DMS114 treated with DMSO at 0.1 percent for 48 hours (cell line): Measurements from ENCODE around the gene MTFR2.

Experiments
- DNase-seq: peaks from one replicate; lab custom pipeline; 2025; ENCODE audit not compliant: unreplicated experiment; lab: John Stamatoyannopoulos, UW

Gene MTFR2

DNA sequence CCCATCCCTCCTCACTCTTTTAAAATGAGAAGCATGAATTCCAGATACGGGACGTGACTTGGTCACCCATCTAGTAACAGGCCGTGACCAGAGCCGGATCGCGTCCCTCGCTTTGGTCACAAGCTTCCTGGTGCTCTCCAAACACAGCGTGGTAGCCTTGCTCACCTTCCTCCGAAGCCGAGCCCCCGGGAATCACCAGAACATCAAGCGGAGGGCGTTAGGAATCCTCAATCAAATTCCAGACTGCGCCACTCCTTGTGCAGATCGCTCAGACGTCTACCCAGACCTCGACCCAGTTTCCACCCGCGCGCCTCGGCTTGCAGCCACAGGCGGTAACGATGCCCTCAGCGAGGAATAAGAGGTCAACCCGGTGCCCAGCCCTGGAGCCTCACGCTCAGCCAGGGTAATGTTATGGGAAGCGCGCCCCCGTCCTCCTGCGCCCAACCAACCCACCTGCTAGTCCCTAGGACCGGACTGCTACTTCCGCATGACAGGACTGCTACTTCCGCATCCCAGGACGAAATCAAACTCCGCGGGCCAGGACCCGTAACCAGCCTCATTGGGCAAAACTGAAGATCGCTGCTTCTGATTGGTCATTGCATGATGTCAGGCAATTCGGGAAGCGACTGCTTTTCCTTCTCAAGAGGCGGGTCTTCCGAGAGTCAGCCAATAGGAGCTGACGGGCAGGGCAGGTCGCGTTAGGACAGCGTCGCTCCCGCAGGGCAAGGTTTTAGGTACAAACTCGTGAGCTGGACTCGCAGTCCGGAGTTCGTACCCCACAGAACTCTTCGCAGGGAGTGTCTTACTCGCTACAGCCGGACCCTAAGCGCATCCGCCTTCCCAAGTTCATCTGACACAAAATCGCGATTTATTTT lies at the start of gene MTFR2:
TSS of gene MTFR2 (minus strand) at position 501 of the 875 bp plus-strand sequence. CDS start 1,212 bp downstream, outside the sequence.
- peak; percentile 80 for DNase-seq

DNA sequence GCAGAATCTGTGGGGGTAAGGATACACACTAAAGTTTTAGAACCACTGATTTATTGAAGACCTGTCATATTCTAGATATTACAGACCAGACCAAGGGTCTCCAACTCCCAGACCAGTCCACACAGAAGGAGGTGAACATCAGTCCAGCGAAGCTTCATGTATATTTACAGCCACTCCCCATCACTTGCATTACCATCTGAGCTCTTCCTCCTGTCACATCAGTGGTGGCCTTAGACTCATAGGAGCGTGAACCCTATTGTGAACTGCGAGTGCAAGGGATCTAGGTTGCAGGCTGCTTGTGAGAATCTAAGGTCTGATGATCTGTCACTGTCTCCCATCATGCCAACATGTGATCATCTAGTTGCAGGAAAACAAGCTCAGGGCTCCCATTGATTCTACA lies 44.5 kb upstream of the MTFR2 start:
- DNase-seq: no peak

GRCh38 chr6:136290410-136291010 lies 40.4 kb upstream of the MTFR2 start:
- DNase-seq: peak; percentile 34

DNA sequence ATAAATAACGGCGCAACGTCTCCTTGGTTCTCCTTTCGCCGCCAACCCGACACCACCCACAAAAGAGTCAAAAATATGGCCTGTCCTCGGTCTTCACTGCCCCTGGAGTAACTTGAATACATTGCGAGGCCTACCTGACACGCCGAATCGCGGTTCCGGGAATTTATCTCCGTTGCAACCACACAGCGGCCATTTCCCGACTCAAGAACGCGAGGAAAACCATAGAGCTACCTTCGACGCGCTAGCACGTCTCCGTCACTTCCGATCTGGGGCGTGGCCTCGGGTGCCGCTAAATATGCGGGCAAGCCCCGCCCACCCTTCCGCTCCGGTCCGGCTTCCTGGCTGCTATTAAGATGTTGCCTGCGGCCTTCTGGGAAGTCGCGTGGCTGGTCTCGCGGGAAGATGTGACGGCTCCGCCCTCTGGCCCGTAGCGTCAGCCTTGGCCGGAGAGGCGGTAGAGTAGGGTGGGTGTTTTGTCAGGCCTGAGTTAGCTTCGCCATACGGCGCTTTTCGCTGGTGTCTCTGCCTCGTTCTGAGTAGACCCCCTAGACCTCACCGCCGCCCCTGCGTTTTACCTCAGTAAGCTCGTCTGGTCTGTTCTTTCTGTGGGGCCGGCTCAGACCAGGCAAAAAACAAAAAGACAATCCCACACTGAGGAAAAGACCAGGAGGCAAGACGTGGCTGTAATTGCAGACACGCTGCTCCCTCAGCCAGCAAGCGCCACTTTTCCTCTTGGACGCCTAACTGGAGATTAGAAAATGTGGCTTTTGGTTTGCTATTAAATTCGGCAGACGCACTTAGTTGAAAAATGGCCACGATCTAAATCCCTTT lies 39.7 kb upstream of the MTFR2 start, which contains the start of gene BCLAF1:
TSS of gene BCLAF1 (minus strand) at position 268 of the 831 bp plus-strand sequence. CDS start 9,980 bp downstream, outside the sequence.
- DNase-seq: peak; percentile 92

DNA sequence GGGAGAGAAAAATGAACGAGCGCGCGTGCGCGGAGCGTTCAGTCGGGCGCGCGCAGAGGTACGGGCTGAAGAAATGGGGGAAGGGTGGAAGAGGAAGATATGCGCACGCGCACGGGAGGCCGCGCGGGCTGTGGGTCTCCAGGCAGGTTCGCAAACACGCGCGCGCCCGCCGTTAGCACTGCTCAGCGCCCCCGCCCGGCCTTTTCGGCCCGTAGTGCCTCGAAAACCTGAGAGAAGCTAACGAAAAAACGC lies 39.1 kb upstream of the MTFR2 start:
- peak; percentile 69 for DNase-seq

DNA sequence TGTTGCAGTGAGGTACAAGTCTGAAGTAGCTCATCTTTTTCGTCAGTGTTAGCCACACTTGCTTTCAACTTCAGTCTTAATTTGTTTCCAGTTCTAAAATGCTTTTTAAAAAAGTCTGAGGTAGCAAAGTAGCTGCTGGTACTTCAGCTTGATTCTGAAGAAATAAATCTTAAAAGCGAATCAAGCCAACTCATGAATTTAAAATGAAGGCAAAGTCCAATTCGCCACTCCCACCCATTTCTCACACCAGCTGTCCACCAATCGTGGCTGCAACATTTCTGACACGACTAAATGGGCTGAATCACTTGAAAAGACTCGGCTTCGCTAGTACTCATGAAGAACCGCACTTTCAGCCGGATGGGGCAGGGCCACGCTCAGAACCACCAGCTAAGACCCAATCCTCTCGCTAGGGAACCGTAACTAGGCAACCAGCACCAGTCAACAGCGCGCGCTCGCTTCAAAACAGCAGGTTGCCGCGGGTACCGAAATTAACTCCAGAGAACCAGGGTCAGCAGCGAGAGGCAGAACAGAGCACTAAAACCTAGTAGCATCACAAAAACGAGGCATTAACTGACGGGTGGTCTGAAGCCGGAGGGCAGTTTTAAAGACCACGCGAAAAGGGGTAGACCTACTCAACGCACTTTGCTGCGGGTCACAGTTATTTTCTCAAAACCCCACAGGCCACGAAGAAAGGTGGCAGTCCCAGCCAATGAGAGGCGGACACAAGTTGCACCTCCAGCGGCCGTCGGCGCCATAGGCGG lies 38.6 kb upstream of the MTFR2 start:
- peak; percentile 56 for DNase-seq

GRCh38 chr6:136284909-136285308 lies 34.8 kb upstream of the MTFR2 start:
- no peak for DNase-seq

DNA sequence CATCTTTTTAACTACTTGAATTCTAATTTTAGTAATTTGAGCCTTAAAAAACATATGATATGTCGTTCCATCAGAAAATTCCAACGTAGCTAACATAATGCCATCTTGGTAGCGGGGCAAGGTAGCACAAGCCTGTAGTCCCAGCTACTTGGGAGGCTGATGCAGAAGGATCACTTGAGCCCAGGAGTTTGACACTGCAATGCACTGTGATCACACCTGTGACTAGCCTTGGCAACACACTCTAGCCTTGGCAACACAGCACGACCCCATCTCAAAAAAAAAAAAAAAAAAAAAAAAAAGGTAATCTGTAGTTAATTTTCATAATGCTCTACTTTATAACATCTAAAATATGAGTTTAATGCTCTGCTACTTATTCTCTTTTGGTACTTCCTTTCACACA lies 32.8 kb upstream of the MTFR2 start:
- DNase-seq: no peak

DNA sequence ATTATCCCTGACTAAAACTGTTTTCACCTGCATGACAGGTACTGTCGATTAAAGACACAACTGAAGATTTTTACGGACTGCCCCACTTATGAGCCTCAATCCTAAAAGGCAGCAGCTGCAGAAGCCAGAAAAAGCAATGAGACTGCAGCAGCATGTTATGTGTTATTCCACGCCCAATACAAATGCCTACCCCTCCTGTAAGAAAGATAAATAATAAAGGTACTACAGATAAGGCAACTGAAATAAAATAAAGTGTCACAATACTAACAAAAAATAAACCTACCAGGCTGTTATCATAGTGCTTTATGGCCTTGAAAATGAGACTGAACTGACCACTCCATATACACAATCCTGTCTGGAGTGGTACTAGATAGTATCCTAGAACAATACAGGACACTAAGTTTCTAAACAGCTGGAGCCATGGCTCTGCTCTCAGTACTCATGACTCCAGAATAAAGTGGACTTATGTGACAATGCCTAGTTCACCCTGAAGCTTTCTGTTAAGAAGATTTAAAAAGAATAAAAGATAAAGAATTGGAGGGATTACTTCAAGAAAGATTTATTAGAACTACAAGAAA lies 30.0 kb upstream of the MTFR2 start:
- DNase-seq: no peak

DNA sequence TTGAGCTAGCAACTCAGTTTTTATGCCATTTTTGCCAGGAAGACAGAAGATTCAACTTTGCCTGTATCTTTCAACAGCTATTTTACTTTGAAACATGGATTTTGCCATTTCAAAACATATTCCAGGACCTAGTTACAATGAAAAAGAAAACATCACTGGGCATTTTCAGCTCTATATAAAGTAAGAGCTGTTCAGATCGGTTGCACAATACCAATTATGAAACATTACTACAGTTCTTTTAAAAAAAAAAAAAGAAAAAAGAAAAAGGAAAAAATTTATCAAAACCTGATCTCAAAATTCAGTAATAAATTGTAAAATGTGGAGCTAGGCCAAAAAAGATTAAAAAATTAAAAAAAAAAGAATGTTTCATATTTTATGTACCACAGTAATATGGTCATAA lies 24.0 kb upstream of the MTFR2 start:
- no peak for DNase-seq

- no peak for DNase-seq
Measured at GRCh38 chr6:136265101-136265500, 15.0 kb upstream of the MTFR2 start.

- DNase-seq: no peak
Measured at GRCh38 chr6:136262940-136263339, 12.8 kb upstream of the MTFR2 start.

- no peak for DNase-seq
Measured at GRCh38 chr6:136254851-136255466, 4.8 kb upstream of the MTFR2 start.

DNA sequence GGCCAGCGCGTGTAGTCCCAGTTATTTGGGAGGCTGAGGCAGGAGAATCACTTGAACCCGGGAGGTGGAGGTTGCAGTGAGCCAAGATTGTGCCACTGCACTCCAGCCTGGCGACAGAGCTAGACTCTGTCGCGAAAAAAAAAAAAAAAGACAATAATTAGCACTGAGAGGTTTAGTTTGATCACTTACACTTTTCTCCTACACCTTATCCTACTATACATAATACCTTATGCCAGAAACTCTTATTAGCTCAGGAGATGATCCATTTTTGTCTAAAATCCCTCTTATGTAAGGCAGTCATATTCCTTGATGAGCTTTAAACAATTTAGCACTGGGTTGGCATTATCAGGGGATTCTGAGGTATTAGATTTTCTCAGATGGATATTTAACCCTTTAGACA lies 3.6 kb upstream of the MTFR2 start:
- DNase-seq: no peak

DNA sequence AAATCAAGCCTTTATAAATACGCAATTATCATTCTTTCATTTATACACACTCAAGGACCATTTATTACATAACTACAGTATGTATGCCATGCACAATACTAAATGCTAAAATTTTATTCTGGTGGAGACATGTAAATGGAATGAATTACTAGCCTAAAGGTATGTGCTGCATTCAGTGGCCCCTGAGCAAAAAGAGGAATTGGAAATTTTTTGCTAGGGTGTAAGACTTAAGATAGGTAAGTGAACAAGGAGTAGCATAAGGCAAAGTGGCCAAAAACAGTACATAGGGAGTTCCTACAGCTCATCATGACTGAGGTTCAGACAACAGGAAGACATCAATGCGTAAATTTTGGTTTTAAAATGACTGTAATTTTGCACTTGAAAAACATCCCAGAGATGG lies 2.3 kb upstream of the MTFR2 start:
- DNase-seq: no peak

GRCh38 chr6:136251394-136251793 lies 1.3 kb upstream of the MTFR2 start:
- no peak for DNase-seq

- no peak for DNase-seq
Measured at GRCh38 chr6:136250686-136251008, 536 bp upstream of the MTFR2 start.

- DNase-seq: no peak
Measured at GRCh38 chr6:136249336-136249735, 775 bp downstream of the MTFR2 start.

DNA sequence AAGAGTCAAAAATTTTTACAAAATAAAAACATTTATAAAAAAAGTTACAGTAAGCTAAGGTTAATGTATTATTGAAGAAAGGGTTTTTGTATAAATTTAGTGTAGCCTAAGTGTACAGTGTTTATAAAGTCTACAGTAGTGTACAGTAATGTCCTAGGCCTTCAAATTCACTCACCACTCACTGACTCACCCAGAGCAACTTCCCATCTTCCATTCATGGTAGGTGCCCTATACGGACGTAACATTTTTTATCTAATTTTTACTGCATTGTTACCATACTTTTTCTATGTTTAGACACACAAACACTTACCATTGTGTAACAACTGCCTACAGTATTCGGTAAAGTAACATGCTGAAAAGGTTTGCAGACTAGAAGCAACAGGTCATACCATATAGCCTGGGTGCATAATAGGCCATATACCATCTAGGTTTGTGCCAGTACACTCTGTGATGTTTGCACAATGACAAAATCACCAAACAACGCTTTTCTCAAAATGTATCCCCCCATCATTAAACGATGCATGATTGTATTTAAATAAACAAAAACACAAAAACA lies 6.0 kb downstream of the MTFR2 start:
- DNase-seq: no peak
